Measurements from ENCODE around the gene PPP1R1C.

DNA sequence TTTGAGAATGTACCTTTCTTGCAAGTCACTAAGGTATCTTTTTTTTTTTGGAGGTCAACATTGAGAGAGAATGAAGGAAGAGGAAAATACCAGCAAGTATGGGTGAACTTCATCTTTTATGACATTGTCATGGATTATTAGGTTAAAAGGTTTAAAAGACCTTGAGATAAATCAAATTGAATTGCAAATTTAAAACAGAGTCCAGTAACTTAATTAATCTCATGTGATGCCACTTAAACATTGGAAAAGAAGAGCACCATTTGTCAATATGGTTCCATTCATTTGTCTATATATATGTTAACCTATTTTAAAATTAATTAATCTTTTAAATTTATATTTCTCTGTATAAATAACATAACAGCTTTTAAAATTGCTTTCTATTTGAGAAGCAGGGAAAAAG lies 83.8 kb downstream of the PPP1R1C start:
- TF ChIP-seq, protein P1, sequence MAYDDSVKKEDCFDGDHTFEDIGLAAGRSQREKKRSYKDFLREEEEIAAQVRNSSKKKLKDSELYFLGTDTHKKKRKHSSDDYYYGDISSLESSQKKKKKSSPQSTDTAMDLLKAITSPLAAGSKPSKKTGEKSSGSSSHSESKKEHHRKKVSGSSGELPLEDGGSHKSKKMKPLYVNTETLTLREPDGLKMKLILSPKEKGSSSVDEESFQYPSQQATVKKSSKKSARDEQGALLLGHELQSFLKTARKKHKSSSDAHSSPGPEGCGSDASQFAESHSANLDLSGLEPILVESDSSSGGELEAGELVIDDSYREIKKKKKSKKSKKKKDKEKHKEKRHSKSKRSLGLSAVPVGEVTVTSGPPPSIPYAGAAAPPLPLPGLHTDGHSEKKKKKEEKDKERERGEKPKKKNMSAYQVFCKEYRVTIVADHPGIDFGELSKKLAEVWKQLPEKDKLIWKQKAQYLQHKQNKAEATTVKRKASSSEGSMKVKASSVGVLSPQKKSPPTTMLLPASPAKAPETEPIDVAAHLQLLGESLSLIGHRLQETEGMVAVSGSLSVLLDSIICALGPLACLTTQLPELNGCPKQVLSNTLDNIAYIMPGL (CRISPR knock-in tag; IDR thresholded peaks at IDR 0.05): no peak
- TF ChIP-seq, protein P2, sequence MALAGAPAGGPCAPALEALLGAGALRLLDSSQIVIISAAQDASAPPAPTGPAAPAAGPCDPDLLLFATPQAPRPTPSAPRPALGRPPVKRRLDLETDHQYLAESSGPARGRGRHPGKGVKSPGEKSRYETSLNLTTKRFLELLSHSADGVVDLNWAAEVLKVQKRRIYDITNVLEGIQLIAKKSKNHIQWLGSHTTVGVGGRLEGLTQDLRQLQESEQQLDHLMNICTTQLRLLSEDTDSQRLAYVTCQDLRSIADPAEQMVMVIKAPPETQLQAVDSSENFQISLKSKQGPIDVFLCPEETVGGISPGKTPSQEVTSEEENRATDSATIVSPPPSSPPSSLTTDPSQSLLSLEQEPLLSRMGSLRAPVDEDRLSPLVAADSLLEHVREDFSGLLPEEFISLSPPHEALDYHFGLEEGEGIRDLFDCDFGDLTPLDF (CRISPR knock-in tag; IDR thresholded peaks at IDR 0.05): no peak
- TF ChIP-seq, protein P3, sequence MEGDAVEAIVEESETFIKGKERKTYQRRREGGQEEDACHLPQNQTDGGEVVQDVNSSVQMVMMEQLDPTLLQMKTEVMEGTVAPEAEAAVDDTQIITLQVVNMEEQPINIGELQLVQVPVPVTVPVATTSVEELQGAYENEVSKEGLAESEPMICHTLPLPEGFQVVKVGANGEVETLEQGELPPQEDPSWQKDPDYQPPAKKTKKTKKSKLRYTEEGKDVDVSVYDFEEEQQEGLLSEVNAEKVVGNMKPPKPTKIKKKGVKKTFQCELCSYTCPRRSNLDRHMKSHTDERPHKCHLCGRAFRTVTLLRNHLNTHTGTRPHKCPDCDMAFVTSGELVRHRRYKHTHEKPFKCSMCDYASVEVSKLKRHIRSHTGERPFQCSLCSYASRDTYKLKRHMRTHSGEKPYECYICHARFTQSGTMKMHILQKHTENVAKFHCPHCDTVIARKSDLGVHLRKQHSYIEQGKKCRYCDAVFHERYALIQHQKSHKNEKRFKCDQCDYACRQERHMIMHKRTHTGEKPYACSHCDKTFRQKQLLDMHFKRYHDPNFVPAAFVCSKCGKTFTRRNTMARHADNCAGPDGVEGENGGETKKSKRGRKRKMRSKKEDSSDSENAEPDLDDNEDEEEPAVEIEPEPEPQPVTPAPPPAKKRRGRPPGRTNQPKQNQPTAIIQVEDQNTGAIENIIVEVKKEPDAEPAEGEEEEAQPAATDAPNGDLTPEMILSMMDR (IDR thresholded peaks at IDR 0.05): no peak
- TF ChIP-seq, protein P4, sequence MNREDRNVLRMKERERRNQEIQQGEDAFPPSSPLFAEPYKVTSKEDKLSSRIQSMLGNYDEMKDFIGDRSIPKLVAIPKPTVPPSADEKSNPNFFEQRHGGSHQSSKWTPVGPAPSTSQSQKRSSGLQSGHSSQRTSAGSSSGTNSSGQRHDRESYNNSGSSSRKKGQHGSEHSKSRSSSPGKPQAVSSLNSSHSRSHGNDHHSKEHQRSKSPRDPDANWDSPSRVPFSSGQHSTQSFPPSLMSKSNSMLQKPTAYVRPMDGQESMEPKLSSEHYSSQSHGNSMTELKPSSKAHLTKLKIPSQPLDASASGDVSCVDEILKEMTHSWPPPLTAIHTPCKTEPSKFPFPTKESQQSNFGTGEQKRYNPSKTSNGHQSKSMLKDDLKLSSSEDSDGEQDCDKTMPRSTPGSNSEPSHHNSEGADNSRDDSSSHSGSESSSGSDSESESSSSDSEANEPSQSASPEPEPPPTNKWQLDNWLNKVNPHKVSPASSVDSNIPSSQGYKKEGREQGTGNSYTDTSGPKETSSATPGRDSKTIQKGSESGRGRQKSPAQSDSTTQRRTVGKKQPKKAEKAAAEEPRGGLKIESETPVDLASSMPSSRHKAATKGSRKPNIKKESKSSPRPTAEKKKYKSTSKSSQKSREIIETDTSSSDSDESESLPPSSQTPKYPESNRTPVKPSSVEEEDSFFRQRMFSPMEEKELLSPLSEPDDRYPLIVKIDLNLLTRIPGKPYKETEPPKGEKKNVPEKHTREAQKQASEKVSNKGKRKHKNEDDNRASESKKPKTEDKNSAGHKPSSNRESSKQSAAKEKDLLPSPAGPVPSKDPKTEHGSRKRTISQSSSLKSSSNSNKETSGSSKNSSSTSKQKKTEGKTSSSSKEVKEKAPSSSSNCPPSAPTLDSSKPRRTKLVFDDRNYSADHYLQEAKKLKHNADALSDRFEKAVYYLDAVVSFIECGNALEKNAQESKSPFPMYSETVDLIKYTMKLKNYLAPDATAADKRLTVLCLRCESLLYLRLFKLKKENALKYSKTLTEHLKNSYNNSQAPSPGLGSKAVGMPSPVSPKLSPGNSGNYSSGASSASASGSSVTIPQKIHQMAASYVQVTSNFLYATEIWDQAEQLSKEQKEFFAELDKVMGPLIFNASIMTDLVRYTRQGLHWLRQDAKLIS (CRISPR knock-in tag; IDR thresholded peaks at IDR 0.05; ENCODE audit: borderline replicate concordance): no peak
- TF ChIP-seq NR3C1 (CRISPR knock-in tag; conservative IDR thresholded peaks at IDR 0.05; ENCODE audit: low read depth) (no peak), CREM (CRISPR knock-in tag; IDR thresholded peaks at IDR 0.05) (no peak), ZNF423 (CRISPR knock-in tag; IDR thresholded peaks at IDR 0.05) (no peak)
- TF ChIP-seq, protein P5, sequence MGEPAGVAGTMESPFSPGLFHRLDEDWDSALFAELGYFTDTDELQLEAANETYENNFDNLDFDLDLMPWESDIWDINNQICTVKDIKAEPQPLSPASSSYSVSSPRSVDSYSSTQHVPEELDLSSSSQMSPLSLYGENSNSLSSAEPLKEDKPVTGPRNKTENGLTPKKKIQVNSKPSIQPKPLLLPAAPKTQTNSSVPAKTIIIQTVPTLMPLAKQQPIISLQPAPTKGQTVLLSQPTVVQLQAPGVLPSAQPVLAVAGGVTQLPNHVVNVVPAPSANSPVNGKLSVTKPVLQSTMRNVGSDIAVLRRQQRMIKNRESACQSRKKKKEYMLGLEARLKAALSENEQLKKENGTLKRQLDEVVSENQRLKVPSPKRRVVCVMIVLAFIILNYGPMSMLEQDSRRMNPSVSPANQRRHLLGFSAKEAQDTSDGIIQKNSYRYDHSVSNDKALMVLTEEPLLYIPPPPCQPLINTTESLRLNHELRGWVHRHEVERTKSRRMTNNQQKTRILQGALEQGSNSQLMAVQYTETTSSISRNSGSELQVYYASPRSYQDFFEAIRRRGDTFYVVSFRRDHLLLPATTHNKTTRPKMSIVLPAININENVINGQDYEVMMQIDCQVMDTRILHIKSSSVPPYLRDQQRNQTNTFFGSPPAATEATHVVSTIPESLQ (CRISPR knock-in tag; IDR thresholded peaks at IDR 0.05): no peak
- TF ChIP-seq, protein P6, sequence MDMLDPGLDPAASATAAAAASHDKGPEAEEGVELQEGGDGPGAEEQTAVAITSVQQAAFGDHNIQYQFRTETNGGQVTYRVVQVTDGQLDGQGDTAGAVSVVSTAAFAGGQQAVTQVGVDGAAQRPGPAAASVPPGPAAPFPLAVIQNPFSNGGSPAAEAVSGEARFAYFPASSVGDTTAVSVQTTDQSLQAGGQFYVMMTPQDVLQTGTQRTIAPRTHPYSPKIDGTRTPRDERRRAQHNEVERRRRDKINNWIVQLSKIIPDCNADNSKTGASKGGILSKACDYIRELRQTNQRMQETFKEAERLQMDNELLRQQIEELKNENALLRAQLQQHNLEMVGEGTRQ (CRISPR knock-in tag; IDR thresholded peaks at IDR 0.05): no peak
- TF ChIP-seq, protein P7, sequence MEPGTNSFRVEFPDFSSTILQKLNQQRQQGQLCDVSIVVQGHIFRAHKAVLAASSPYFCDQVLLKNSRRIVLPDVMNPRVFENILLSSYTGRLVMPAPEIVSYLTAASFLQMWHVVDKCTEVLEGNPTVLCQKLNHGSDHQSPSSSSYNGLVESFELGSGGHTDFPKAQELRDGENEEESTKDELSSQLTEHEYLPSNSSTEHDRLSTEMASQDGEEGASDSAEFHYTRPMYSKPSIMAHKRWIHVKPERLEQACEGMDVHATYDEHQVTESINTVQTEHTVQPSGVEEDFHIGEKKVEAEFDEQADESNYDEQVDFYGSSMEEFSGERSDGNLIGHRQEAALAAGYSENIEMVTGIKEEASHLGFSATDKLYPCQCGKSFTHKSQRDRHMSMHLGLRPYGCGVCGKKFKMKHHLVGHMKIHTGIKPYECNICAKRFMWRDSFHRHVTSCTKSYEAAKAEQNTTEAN (CRISPR knock-in tag; IDR thresholded peaks at IDR 0.05): no peak
